A673 (cell line): ENCODE results near the gene SEC16B. TPM values are rescaled to one million over a fixed set of nuclear protein-coding genes. Genes with fewer than 3 reads are reported as not detected.

Source experiments
- BruUV-seq: library from RNA; stranded (reverse); fragments of 400-500 nt; replicated peaks from 2 replicates; lab custom pipeline; 2021; lab: Mats Ljungman, UMichigan
- CTCF ChIA-PET: fragments of 300-600 bp; sonication (Branson Sonifier 250); formaldehyde crosslinking; loops from one replicate; lab custom pipeline; 2022; ENCODE audit warnings: antibody characterized with exemption; lab: Charles Lee
- POLR2A ChIA-PET: fragments of 300-600 bp; sonication (Branson Sonifier 250); formaldehyde crosslinking; loops from one replicate; lab custom pipeline; 2022; ENCODE audit warnings: antibody characterized with exemption; ENCODE audit not compliant: low non-redundant PET; lab: Charles Lee
- DNase-seq: peaks from one replicate; pipeline ENCODE4 v3.0.0-alpha.2; 2015; ENCODE audit warnings: low spot score
- H3K27ac ChIP-seq: fragments of 200-600 bp; sonication (generic); 2 replicates; pipeline ENCODE4 v1.5.1; 2016; ENCODE audit warnings: mixed run types, low read depth, mild to moderate bottlenecking, mixed read lengths, antibody characterized with exemption, low read length; ENCODE audit not compliant: poor library complexity, severe bottlenecking
- H3K27me3 ChIP-seq: fragments of 200-600 bp; sonication (generic); replicated peaks from 2 replicates; pipeline ENCODE4 v1.6.1; 2017; ENCODE audit warnings: mixed run types, low read depth, mild to moderate bottlenecking, mixed read lengths, antibody characterized with exemption, low read length; ENCODE audit not compliant: insufficient read depth, poor library complexity
- H3K36me3 ChIP-seq: fragments of 200-600 bp; sonication (generic); 2 replicates; pipeline ENCODE4 v1.6.1; 2016; ENCODE audit warnings: mixed run types, mild to moderate bottlenecking, mixed read lengths, antibody characterized with exemption, low read length; ENCODE audit not compliant: insufficient read depth, poor library complexity, severe bottlenecking
- H3K4me1 ChIP-seq: fragments of 200-600 bp; sonication (generic); 2 replicates; pipeline ENCODE4 v1.6.1; 2017; ENCODE audit warnings: mixed run types, mild to moderate bottlenecking, mixed read lengths, antibody characterized with exemption, low read length; ENCODE audit not compliant: insufficient read depth, poor library complexity, severe bottlenecking
- H3K4me3 ChIP-seq: fragments of 200-600 bp; sonication (generic); 2 replicates; pipeline ENCODE4 v1.5.1; 2016; ENCODE audit warnings: low read depth, mixed run types, mild to moderate bottlenecking, mixed read lengths, low read length; ENCODE audit not compliant: poor library complexity, severe bottlenecking
- H3K9me3 ChIP-seq: fragments of 200-600 bp; sonication (generic); 2 replicates; pipeline ENCODE4 v1.6.1; 2016; ENCODE audit warnings: mixed run types, low read depth, mild to moderate bottlenecking, mixed read lengths, antibody characterized with exemption, low read length; ENCODE audit not compliant: poor library complexity, severe bottlenecking
- EZH2 ChIP-seq: fragments of 200-600 bp; sonication (generic); IDR thresholded peaks from 2 replicates; pipeline ENCODE4 v1.6.1; 2017; ENCODE audit warnings: borderline replicate concordance, low read depth, mild to moderate bottlenecking, mixed read lengths, antibody characterized with exemption, low read length; ENCODE audit not compliant: poor library complexity, severe bottlenecking
- intact Hi-C: fragments of 100-400 bp; cut with micrococcal nuclease; formaldehyde crosslinking; loops from one replicate; pipeline ENCODE4 v1.10.0; 2022; ENCODE audit not compliant: unreplicated experiment
- total RNA-seq: library from RNA; stranded (reverse); gene quantifications from 2 replicates; pipeline ENCODE4 v1.2.3, GENCODE V29; 2021
- TF ChIP-seq, protein P1 (sequence below): fragments of 300-800, 200-600 bp; sonication (generic); conservative IDR thresholded peaks from 2 replicates; pipeline ENCODE4 v1.5.1; 2017; ENCODE audit warnings: low read depth, mild to moderate bottlenecking, antibody characterized with exemption, low read length, moderate library complexity, mixed read lengths

SEC16B gene
- total RNA-seq, 1 experiment from 2014 or later: 1.3 TPM

DNA sequence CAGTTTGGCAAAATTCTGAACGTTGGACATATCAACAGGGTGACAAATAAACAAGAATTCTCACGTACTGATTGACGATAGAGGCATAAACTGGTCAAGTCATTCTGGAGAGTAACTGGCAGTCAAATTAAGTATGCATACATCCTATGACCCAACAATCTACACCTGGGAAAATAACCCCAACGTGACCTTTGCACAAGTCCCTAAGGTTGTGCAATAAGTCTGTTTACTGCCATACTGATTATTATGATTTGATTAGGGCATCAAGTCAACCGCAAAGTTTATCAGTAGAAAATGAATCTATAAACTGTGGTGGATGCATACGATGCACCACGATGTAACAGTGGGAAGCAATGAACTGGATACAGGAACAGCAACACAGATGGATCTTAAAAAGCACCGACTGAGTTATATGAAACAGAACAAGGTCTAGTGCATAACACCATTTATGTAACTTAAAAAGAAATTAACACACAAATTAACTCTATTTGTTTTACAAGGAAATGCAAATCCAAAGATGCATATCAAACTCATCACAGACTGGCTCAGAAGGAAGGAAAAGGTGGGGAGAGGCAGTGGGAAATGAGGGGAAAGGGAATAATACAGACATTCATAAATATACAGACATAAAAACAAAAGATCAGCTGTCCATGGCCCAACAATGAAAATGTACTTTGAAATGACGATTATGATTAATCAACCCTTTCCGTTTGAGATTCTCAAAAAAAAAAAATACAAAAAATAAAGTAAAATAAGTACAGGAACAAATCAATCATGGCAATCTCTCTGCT lies 41.0 kb upstream of the SEC16B start:
- peaks cover 45% of the 10 kb centered on the region for H3K27me3 ChIP-seq
- intact Hi-C loops: no loop called here
- no peak overlapping the region for H3K4me3 ChIP-seq
- no TSS peak for BruUV-seq
- POLR2A ChIA-PET: no interaction called here
- no peak for TF ChIP-seq EZH2
- TF ChIP-seq, protein P1, sequence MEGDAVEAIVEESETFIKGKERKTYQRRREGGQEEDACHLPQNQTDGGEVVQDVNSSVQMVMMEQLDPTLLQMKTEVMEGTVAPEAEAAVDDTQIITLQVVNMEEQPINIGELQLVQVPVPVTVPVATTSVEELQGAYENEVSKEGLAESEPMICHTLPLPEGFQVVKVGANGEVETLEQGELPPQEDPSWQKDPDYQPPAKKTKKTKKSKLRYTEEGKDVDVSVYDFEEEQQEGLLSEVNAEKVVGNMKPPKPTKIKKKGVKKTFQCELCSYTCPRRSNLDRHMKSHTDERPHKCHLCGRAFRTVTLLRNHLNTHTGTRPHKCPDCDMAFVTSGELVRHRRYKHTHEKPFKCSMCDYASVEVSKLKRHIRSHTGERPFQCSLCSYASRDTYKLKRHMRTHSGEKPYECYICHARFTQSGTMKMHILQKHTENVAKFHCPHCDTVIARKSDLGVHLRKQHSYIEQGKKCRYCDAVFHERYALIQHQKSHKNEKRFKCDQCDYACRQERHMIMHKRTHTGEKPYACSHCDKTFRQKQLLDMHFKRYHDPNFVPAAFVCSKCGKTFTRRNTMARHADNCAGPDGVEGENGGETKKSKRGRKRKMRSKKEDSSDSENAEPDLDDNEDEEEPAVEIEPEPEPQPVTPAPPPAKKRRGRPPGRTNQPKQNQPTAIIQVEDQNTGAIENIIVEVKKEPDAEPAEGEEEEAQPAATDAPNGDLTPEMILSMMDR: no peak
- no peaks in the 10 kb centered on the region for H3K9me3 ChIP-seq
- no peaks in the 10 kb centered on the region for H3K4me1 ChIP-seq
- DNase-seq: no peak
- H3K36me3 ChIP-seq: no peaks in the 10 kb centered on the region
- no peak overlapping the region for H3K27ac ChIP-seq
- CTCF ChIA-PET: no interaction called here

DNA sequence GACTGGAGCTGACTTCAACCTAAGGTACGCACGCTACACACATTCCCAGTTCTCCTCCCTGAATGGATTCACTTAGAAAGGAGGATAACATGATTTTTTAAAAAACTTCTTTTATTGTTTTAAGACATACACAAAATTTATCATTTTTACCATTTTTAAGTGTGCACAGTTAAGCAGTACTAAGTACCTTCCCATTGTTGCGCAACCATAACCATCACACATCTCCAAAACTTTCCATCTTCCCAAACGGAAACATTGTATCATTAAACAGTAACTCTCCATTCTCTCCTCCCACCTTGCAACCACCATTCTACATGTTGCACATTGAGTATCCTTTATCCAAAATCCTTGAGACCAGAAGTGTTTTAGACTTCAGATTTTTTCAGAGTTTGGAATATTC lies 36.2 kb upstream of the SEC16B start:
- no TSS peak for BruUV-seq
- POLR2A ChIA-PET: no interaction called here
- Histone ChIP-seq H3K4me3 (no peak overlapping the region), H3K27me3 (peaks cover 39% of the 10 kb centered on the region), H3K27ac (no peak overlapping the region), H3K4me1 (no peaks in the 10 kb centered on the region), H3K36me3 (no peaks in the 10 kb centered on the region), H3K9me3 (no peaks in the 10 kb centered on the region)
- CTCF ChIA-PET: no interaction called here
- TF ChIP-seq, protein P1: no peak
- intact Hi-C loops: no loop called here
- no peak for DNase-seq

DNA sequence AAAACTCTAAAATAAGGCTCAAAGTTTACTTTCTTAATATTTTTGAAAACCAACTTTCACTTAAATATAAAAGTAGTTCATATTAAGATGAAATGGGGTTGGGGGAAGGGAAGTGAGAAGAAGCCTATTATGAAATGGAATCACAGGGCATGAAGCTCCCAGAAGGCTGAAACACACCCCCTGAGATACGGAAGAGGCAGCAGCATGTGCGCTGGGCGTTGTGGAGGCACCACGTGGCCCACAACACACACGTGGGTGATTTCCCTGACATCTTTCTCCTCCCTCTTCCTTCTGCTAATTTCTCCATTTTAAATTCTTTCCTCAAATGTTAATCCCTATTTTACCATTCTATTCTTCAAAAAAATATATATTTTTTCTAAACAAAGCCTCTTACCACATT lies 35.6 kb upstream of the SEC16B start:
- H3K4me3 ChIP-seq: no peak overlapping the region
- POLR2A ChIA-PET: no interaction called here
- CTCF ChIA-PET: no interaction called here
- H3K4me1 ChIP-seq: no peaks in the 10 kb centered on the region
- H3K36me3 ChIP-seq: no peaks in the 10 kb centered on the region
- BruUV-seq: no TSS peak
- no peak for TF ChIP-seq EZH2
- TF ChIP-seq, protein P1: no peak
- H3K27ac ChIP-seq: no peak overlapping the region
- intact Hi-C loops: no loop called here
- no peak for DNase-seq
- H3K9me3 ChIP-seq: no peaks in the 10 kb centered on the region
- peaks cover 37% of the 10 kb centered on the region for H3K27me3 ChIP-seq
